ENCODE data around the gene PALM.

- TF ChIP-seq CTCF (conservative IDR thresholded peaks at IDR 0.05; ENCODE audit: low read depth, low read length) (no peak), EZH2 (IDR thresholded peaks at IDR 0.05; ENCODE audit: borderline replicate concordance, low read depth, low read length, poor library complexity, severe bottlenecking) (no peak)
Measured at GRCh38 chr19:788983-789700, 80.4 kb downstream of the PALM start.
